ENCODE measurements around the gene TSPAN9.

The TSPAN9 gene

GRCh38 chr12:3311027-3311402 lies 233.8 kb downstream of the TSPAN9 start:
- no peak overlapping the region for H3K27ac ChIP-seq (ENCODE audit: low read depth, low read length, severe bottlenecking)
- H3K4me1 ChIP-seq (ENCODE audit: control insufficient read depth, insufficient read depth, low read length, poor library complexity, severe bottlenecking), result no peaks in the 10 kb centered on the region
- 91 to 93% methylated on average over 13 to 14 of the region's 14 CpGs for WGBS, 2 experiments (ENCODE audit: insufficient coverage in 2 of 2)
- H3K9me3 ChIP-seq (ENCODE audit: control insufficient read depth, low read length), result no peaks in the 10 kb centered on the region
- H3K36me3 ChIP-seq (ENCODE audit: control insufficient read depth, insufficient read depth, low read length), result no peaks in the 10 kb centered on the region
- no peak overlapping the region for H3K4me3 ChIP-seq (ENCODE audit: extremely low read depth, insufficient read depth, low read length, poor library complexity, severe bottlenecking)

GRCh38 chr12:3311491-3312103 lies 234.4 kb downstream of the TSPAN9 start:
- Histone ChIP-seq H3K27ac (ENCODE audit: low read depth, low read length, severe bottlenecking) (no peak overlapping the region), H3K36me3 (ENCODE audit: control insufficient read depth, insufficient read depth, low read length) (no peaks in the 10 kb centered on the region)

GRCh38 chr12:3313066-3313465 lies 235.9 kb downstream of the TSPAN9 start:
- Histone ChIP-seq H3K9me3 (ENCODE audit: control insufficient read depth, low read length) (no peaks in the 10 kb centered on the region), H3K4me3 (ENCODE audit: extremely low read depth, insufficient read depth, low read length, poor library complexity, severe bottlenecking) (no peak overlapping the region), H3K36me3 (ENCODE audit: control insufficient read depth, insufficient read depth, low read length) (no peaks in the 10 kb centered on the region), H3K4me1 (ENCODE audit: control insufficient read depth, insufficient read depth, low read length, poor library complexity, severe bottlenecking) (no peaks in the 10 kb centered on the region), H3K27ac (ENCODE audit: low read depth, low read length, severe bottlenecking) (no peak overlapping the region)
- 78 to 83% methylated on average over 12 to 13 of the region's 13 CpGs for WGBS, 2 experiments (ENCODE audit: insufficient coverage in 2 of 2)

More at GRCh38 chr12:3311491-3312103, 234.4 kb downstream of the TSPAN9 start:
- H3K4me3 ChIP-seq (ENCODE audit: extremely low read depth, insufficient read depth, low read length, poor library complexity, severe bottlenecking), result no peak overlapping the region
- H3K9me3 ChIP-seq (ENCODE audit: control insufficient read depth, low read length), result no peaks in the 10 kb centered on the region
- H3K4me1 ChIP-seq (ENCODE audit: control insufficient read depth, insufficient read depth, low read length, poor library complexity, severe bottlenecking), result no peaks in the 10 kb centered on the region
- 78 to 82% methylated on average over 10 to 13 of the region's 14 CpGs for WGBS, 2 experiments (ENCODE audit: insufficient coverage in 2 of 2)

GRCh38 chr12:3313675-3314663 lies 236.8 kb downstream of the TSPAN9 start:
- no peaks in the 10 kb centered on the region for H3K4me1 ChIP-seq (ENCODE audit: control insufficient read depth, insufficient read depth, low read length, poor library complexity, severe bottlenecking)
- no peak overlapping the region for H3K27ac ChIP-seq (ENCODE audit: low read depth, low read length, severe bottlenecking)
- WGBS, 2 experiments (ENCODE audit: insufficient coverage in 2 of 2), result 57 to 74% methylated on average over 11 of the region's 13 CpGs
- H3K4me3 ChIP-seq (ENCODE audit: extremely low read depth, insufficient read depth, low read length, poor library complexity, severe bottlenecking), result no peak overlapping the region
- H3K9me3 ChIP-seq (ENCODE audit: control insufficient read depth, low read length), result no peaks in the 10 kb centered on the region
- H3K36me3 ChIP-seq (ENCODE audit: control insufficient read depth, insufficient read depth, low read length), result no peaks in the 10 kb centered on the region

GRCh38 chr12:3315201-3315661 lies 238.1 kb downstream of the TSPAN9 start:
- H3K36me3 ChIP-seq (ENCODE audit: control insufficient read depth, insufficient read depth, low read length), result no peaks in the 10 kb centered on the region
- H3K27ac ChIP-seq (ENCODE audit: low read depth, low read length, severe bottlenecking), result no peak overlapping the region
- H3K4me1 ChIP-seq (ENCODE audit: control insufficient read depth, insufficient read depth, low read length, poor library complexity, severe bottlenecking), result no peaks in the 10 kb centered on the region
- no peaks in the 10 kb centered on the region for H3K9me3 ChIP-seq (ENCODE audit: control insufficient read depth, low read length)
- 76 to 83% methylated on average over 10 of the region's 11 CpGs for WGBS, 2 experiments (ENCODE audit: insufficient coverage in 2 of 2)
- no peak overlapping the region for H3K4me3 ChIP-seq (ENCODE audit: extremely low read depth, insufficient read depth, low read length, poor library complexity, severe bottlenecking)

GRCh38 chr12:3316776-3317480 lies 239.7 kb downstream of the TSPAN9 start:
- Histone ChIP-seq H3K4me1 (ENCODE audit: control insufficient read depth, insufficient read depth, low read length, poor library complexity, severe bottlenecking) (no peaks in the 10 kb centered on the region), H3K9me3 (ENCODE audit: control insufficient read depth, low read length) (no peaks in the 10 kb centered on the region), H3K4me3 (ENCODE audit: extremely low read depth, insufficient read depth, low read length, poor library complexity, severe bottlenecking) (no peak overlapping the region), H3K27ac (ENCODE audit: low read depth, low read length, severe bottlenecking) (no peak overlapping the region), H3K36me3 (ENCODE audit: control insufficient read depth, insufficient read depth, low read length) (no peaks in the 10 kb centered on the region)
- 91 to 93% methylated on average over 4 to 10 of the region's 12 CpGs for WGBS, 2 experiments (ENCODE audit: insufficient coverage in 2 of 2)

GRCh38 chr12:3317481-3317815 lies 240.3 kb downstream of the TSPAN9 start:
- Histone ChIP-seq H3K4me1 (ENCODE audit: control insufficient read depth, insufficient read depth, low read length, poor library complexity, severe bottlenecking) (no peaks in the 10 kb centered on the region), H3K4me3 (ENCODE audit: extremely low read depth, insufficient read depth, low read length, poor library complexity, severe bottlenecking) (no peak overlapping the region), H3K36me3 (ENCODE audit: control insufficient read depth, insufficient read depth, low read length) (no peaks in the 10 kb centered on the region), H3K27ac (ENCODE audit: low read depth, low read length, severe bottlenecking) (no peak overlapping the region), H3K9me3 (ENCODE audit: control insufficient read depth, low read length) (no peaks in the 10 kb centered on the region)
- WGBS, 2 experiments (ENCODE audit: insufficient coverage in 2 of 2), result 100% methylated on average over 1 of the region's 4 CpGs

- H3K9me3 ChIP-seq (ENCODE audit: control insufficient read depth, low read length), result no peaks in the 10 kb centered on the region
- no peaks in the 10 kb centered on the region for H3K4me1 ChIP-seq (ENCODE audit: control insufficient read depth, insufficient read depth, low read length, poor library complexity, severe bottlenecking)
- no peak overlapping the region for H3K27ac ChIP-seq (ENCODE audit: low read depth, low read length, severe bottlenecking)
- no peak overlapping the region for H3K4me3 ChIP-seq (ENCODE audit: extremely low read depth, insufficient read depth, low read length, poor library complexity, severe bottlenecking)
- 89 to 97% methylated on average over 9 to 11 of the region's 13 CpGs for WGBS, 2 experiments (ENCODE audit: insufficient coverage in 2 of 2)
- H3K36me3 ChIP-seq (ENCODE audit: control insufficient read depth, insufficient read depth, low read length), result no peaks in the 10 kb centered on the region
These were observed 240.8 kb downstream of the TSPAN9 start for GRCh38 chr12:3317841-3318501.

GRCh38 chr12:3319723-3320492 lies 242.7 kb downstream of the TSPAN9 start:
- H3K27ac ChIP-seq (ENCODE audit: low read depth, low read length, severe bottlenecking), result no peak overlapping the region

More at GRCh38 chr12:3319723-3320492, 242.7 kb downstream of the TSPAN9 start:
- Histone ChIP-seq H3K4me1 (ENCODE audit: control insufficient read depth, insufficient read depth, low read length, poor library complexity, severe bottlenecking) (no peaks in the 10 kb centered on the region), H3K4me3 (ENCODE audit: extremely low read depth, insufficient read depth, low read length, poor library complexity, severe bottlenecking) (no peak overlapping the region), H3K36me3 (ENCODE audit: control insufficient read depth, insufficient read depth, low read length) (no peaks in the 10 kb centered on the region), H3K9me3 (ENCODE audit: control insufficient read depth, low read length) (no peaks in the 10 kb centered on the region)
- WGBS, 2 experiments (ENCODE audit: insufficient coverage in 2 of 2), result 85% methylated on average over 15 to 17 of the region's 17 CpGs

All from mesodermal cell (in vitro differentiated cells).